Prostate gland (tissue), 2 donors: Measurements from ENCODE around the gene PLGLB1.
"Not testable (repeated sequence)": the region's sequence is repeated elsewhere in the genome, so short reads cannot be mapped to it uniquely, and the experiment has no call there.

ENCODE experiments used
- POLR2A ChIP-seq: fragments of 450-650 bp; IDR thresholded peaks from one replicate; pipeline ENCODE4 v1.6.1; 2016; ENCODE audit warnings: antibody characterized with exemption, mild to moderate bottlenecking
- POLR2AphosphoS5 ChIP-seq: sonication (generic); formaldehyde crosslinking; IDR thresholded peaks from one replicate; pipeline ENCODE4 v1.6.1; 2017; ENCODE audit warnings: antibody characterized with exemption
- TF ChIP-seq, protein P1 (sequence below), 4 experiments: fragments of 200-600 bp in 2 of 4; fragments of 450-650 bp in 2 of 4; sonication (generic) in 2 of 4; IDR thresholded peaks; 1 replicate in 3 of 4; 2 replicates in 1 of 4; pipeline ENCODE4 v1.5.1; 2016 to 2019; ENCODE audit warnings: antibody characterized with exemption in 4 of 4, mild to moderate bottlenecking in 2 of 4, moderate library complexity in 2 of 4

DNA sequence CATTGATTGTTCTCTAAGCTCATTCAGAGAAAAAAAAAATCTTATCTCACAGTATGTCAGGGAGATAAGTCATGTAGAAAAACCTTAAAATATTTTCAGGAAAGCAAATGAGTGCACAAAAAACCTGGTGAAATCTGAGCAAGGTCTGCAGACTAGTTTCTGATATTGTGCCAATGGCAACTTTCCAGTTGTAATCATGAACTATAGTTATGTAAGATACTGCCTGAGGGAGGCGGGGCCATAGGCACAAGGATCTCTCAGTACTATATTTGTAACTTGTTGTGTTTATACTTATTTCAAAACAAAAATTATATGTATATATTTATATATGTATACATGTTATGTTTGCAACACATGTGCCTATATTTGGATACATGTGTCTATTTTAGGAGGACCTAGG is 5.2 kb upstream of the PLGLB1 start:
- TF ChIP-seq, protein P1, sequence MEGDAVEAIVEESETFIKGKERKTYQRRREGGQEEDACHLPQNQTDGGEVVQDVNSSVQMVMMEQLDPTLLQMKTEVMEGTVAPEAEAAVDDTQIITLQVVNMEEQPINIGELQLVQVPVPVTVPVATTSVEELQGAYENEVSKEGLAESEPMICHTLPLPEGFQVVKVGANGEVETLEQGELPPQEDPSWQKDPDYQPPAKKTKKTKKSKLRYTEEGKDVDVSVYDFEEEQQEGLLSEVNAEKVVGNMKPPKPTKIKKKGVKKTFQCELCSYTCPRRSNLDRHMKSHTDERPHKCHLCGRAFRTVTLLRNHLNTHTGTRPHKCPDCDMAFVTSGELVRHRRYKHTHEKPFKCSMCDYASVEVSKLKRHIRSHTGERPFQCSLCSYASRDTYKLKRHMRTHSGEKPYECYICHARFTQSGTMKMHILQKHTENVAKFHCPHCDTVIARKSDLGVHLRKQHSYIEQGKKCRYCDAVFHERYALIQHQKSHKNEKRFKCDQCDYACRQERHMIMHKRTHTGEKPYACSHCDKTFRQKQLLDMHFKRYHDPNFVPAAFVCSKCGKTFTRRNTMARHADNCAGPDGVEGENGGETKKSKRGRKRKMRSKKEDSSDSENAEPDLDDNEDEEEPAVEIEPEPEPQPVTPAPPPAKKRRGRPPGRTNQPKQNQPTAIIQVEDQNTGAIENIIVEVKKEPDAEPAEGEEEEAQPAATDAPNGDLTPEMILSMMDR (IDR thresholded peaks at IDR 0.05): not testable (repeated sequence)
- not testable (repeated sequence) for TF ChIP-seq POLR2A, POLR2AphosphoS5
